Keratinocyte (primary cell): Measurements from ENCODE around the gene PDE9A.

Source experiments
- EZH2 ChIP-seq: IDR thresholded peaks from one replicate; pipeline ENCODE4 v1.6.1; 2012; ENCODE audit warnings: inconsistent platforms, mild to moderate bottlenecking, low read length, moderate library complexity
- TF ChIP-seq, protein P1 (sequence below), 3 experiments: IDR thresholded peaks in 1 of 3; conservative IDR thresholded peaks in 1 of 3; optimal IDR thresholded peaks in 1 of 3; 2 replicates in 2 of 3; 3 replicates in 1 of 3; pipeline versions ENCODE3 to v1.5.1; 2011; ENCODE audit warnings: low read length in 3 of 3, mild to moderate bottlenecking in 3 of 3, moderate library complexity in 2 of 3, control low read depth in 1 of 3, inconsistent platforms in 1 of 3; ENCODE audit not compliant: insufficient read depth in 2 of 3; ENCODE audit errors: extremely low read depth in 1 of 3

DNA sequence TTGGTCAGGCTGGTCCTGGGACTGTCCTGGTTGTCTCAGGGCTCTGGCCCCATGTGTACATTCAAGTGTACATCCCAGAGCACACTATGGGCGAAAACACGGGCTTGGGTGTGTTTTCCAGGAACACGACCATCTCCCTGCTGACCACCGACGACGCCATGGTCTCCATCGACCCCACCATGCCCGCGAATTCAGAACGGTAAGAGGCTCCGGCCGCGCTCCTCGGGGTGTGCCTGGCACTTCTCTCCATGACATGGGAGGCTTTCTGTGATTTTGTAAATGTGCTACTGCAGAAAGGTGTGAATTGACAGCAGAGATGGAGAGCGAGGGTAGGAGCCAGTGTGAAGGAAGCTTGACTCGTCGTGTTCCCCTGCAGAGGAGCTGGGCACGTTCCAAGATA is 34.4 kb downstream of the PDE9A start:
- no peak for TF ChIP-seq EZH2
- TF ChIP-seq, protein P1, sequence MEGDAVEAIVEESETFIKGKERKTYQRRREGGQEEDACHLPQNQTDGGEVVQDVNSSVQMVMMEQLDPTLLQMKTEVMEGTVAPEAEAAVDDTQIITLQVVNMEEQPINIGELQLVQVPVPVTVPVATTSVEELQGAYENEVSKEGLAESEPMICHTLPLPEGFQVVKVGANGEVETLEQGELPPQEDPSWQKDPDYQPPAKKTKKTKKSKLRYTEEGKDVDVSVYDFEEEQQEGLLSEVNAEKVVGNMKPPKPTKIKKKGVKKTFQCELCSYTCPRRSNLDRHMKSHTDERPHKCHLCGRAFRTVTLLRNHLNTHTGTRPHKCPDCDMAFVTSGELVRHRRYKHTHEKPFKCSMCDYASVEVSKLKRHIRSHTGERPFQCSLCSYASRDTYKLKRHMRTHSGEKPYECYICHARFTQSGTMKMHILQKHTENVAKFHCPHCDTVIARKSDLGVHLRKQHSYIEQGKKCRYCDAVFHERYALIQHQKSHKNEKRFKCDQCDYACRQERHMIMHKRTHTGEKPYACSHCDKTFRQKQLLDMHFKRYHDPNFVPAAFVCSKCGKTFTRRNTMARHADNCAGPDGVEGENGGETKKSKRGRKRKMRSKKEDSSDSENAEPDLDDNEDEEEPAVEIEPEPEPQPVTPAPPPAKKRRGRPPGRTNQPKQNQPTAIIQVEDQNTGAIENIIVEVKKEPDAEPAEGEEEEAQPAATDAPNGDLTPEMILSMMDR (optimal IDR thresholded peaks at IDR 0.05 in 1 of 3, IDR thresholded peaks at IDR 0.05 in 1 of 3, conservative IDR thresholded peaks at IDR 0.05 in 1 of 3; ENCODE audit: extremely low read depth in 1 of 3, insufficient read depth in 2 of 3, low read length in 3 of 3): no peak
